Measurements from ENCODE around the gene RHEX. TPM values are rescaled to one million over a fixed set of nuclear protein-coding genes. Genes with fewer than 3 reads are reported as not detected.

Gene RHEX
- total and polyA plus RNA-seq, 2 donors (not counting 1 experiment from before 2014, with no cell fraction given), result not detected

GRCh38 chr1:206041640-206042039, 11.3 kb upstream of the RHEX start:
- Histone ChIP-seq H3K27me3 (ENCODE audit: control insufficient read depth, insufficient read depth, low read length) (peaks cover 8% of the 10 kb centered on the region), H3K4me1 (ENCODE audit: control insufficient read depth, extremely low read depth, insufficient read depth, low read length) (no peaks in the 10 kb centered on the region), H4K20me1 (ENCODE audit: control insufficient read depth, extremely low read depth, insufficient read depth, low read length) (no peaks in the 10 kb centered on the region)

GRCh38 chr1:206047271-206047670, 5.7 kb upstream of the RHEX start:
- TF ChIP-seq EZH2 (IDR thresholded peaks at IDR 0.05; ENCODE audit: low read length, missing control alignments) (no peak), CTCF (conservative IDR thresholded peaks at IDR 0.05 in 1 of 2, IDR thresholded peaks at IDR 0.05 in 1 of 2; ENCODE audit: low read depth in 1 of 2, low read length in 2 of 2) (no peak)
- no peaks in the 10 kb centered on the region for H3K36me3 ChIP-seq (ENCODE audit: control insufficient read depth, insufficient read depth, low read length)

More at GRCh38 chr1:206041640-206042039, 11.3 kb upstream of the RHEX start:
- Histone ChIP-seq H3K4me3 (replicated peaks in 1 of 4; ENCODE audit: control extremely low read depth in 1 of 4, insufficient read depth in 1 of 4, low read depth in 3 of 4, low read length in 4 of 4) (no peak overlapping the region), H3K79me2 (ENCODE audit: control insufficient read depth, insufficient read depth, low read length) (no peaks in the 10 kb centered on the region), H2AFZ (ENCODE audit: low read length) (no peak overlapping the region), H3K4me2 (ENCODE audit: extremely low read depth, insufficient read depth, low read length) (no peak overlapping the region), H3K27ac (ENCODE audit: insufficient read depth, low read length) (no peak overlapping the region), H3K9me3 (ENCODE audit: control insufficient read depth, insufficient read depth, low read depth, low read length) (no peaks in the 10 kb centered on the region), H3K36me3 (ENCODE audit: control insufficient read depth, insufficient read depth, low read length) (no peaks in the 10 kb centered on the region), H3K9ac (ENCODE audit: insufficient read depth, low read length) (no peak overlapping the region)
- no peak for TF ChIP-seq CTCF (conservative IDR thresholded peaks at IDR 0.05 in 1 of 2, IDR thresholded peaks at IDR 0.05 in 1 of 2; ENCODE audit: low read depth in 1 of 2, low read length in 2 of 2)
- no peak for TF ChIP-seq EZH2 (IDR thresholded peaks at IDR 0.05; ENCODE audit: low read length, missing control alignments)
- DNase-seq (ENCODE audit: low read depth in 2 of 2), result no peak

GRCh38 chr1:206048582-206048981, 4.4 kb upstream of the RHEX start:
- H3K27me3 ChIP-seq (ENCODE audit: control insufficient read depth, insufficient read depth, low read length), result peaks cover 6% of the 10 kb centered on the region
- H3K79me2 ChIP-seq (ENCODE audit: control insufficient read depth, insufficient read depth, low read length), result no peaks in the 10 kb centered on the region
- no peak overlapping the region for H3K9ac ChIP-seq (ENCODE audit: insufficient read depth, low read length)
- no peak overlapping the region for H2AFZ ChIP-seq (ENCODE audit: low read length)
- H3K4me1 ChIP-seq (ENCODE audit: control insufficient read depth, extremely low read depth, insufficient read depth, low read length), result no peaks in the 10 kb centered on the region
- DNase-seq (ENCODE audit: low read depth in 2 of 2), result no peak
- no peak overlapping the region for H3K4me3 ChIP-seq (replicated peaks in 1 of 4; ENCODE audit: control extremely low read depth in 1 of 4, insufficient read depth in 1 of 4, low read depth in 3 of 4, low read length in 4 of 4)
- no peaks in the 10 kb centered on the region for H3K36me3 ChIP-seq (ENCODE audit: control insufficient read depth, insufficient read depth, low read length)
- no peaks in the 10 kb centered on the region for H3K9me3 ChIP-seq (ENCODE audit: control insufficient read depth, insufficient read depth, low read depth, low read length)
- no peak overlapping the region for H3K27ac ChIP-seq (ENCODE audit: insufficient read depth, low read length)
- no peak overlapping the region for H3K4me2 ChIP-seq (ENCODE audit: extremely low read depth, insufficient read depth, low read length)
- no peaks in the 10 kb centered on the region for H4K20me1 ChIP-seq (ENCODE audit: control insufficient read depth, extremely low read depth, insufficient read depth, low read length)
- TF ChIP-seq CTCF (conservative IDR thresholded peaks at IDR 0.05 in 1 of 2, IDR thresholded peaks at IDR 0.05 in 1 of 2; ENCODE audit: low read depth in 1 of 2, low read length in 2 of 2), result no peak
- no peak for TF ChIP-seq EZH2 (IDR thresholded peaks at IDR 0.05; ENCODE audit: low read length, missing control alignments)

More at GRCh38 chr1:206047271-206047670, 5.7 kb upstream of the RHEX start:
- Histone ChIP-seq H3K9ac (ENCODE audit: insufficient read depth, low read length) (no peak overlapping the region), H3K4me1 (ENCODE audit: control insufficient read depth, extremely low read depth, insufficient read depth, low read length) (no peaks in the 10 kb centered on the region), H3K9me3 (ENCODE audit: control insufficient read depth, insufficient read depth, low read depth, low read length) (no peaks in the 10 kb centered on the region), H4K20me1 (ENCODE audit: control insufficient read depth, extremely low read depth, insufficient read depth, low read length) (no peaks in the 10 kb centered on the region), H3K27ac (ENCODE audit: insufficient read depth, low read length) (no peak overlapping the region), H3K4me2 (ENCODE audit: extremely low read depth, insufficient read depth, low read length) (no peak overlapping the region), H3K4me3 (replicated peaks in 1 of 4; ENCODE audit: control extremely low read depth in 1 of 4, insufficient read depth in 1 of 4, low read depth in 3 of 4, low read length in 4 of 4) (no peak overlapping the region), H3K27me3 (ENCODE audit: control insufficient read depth, insufficient read depth, low read length) (peaks cover 6% of the 10 kb centered on the region), H3K79me2 (ENCODE audit: control insufficient read depth, insufficient read depth, low read length) (no peaks in the 10 kb centered on the region), H2AFZ (ENCODE audit: low read length) (no peak overlapping the region)
- no peak for DNase-seq (ENCODE audit: low read depth in 2 of 2)
